ENCODE measurements around the gene TPP2.

DNA sequence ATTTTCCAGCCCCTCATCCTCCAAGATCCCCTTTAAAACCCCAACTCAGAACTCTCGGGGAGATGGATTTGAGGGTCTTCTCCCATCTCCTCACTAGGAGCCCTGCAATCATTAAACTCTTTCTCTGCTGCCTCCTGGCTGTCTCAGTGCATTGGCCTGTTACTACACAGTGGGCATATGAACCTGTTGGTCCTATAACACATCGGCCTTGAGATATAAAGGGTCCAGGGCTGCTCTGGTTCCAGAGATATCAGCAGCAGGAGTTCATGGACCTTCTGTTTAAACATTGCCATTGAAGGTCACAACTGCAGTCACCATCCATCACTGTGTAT lies 101.8 kb downstream of the TPP2 start:
- TF ChIP-seq POLR2AphosphoS5 (IDR thresholded peaks at IDR 0.05; ENCODE audit: low read depth, low read length) (no peak), POLR2A (IDR thresholded peaks at IDR 0.05; ENCODE audit: low read depth, low read length) (no peak), TAF1 (IDR thresholded peaks at IDR 0.05; ENCODE audit: borderline replicate concordance, low read depth, low read length) (no peak)

Measured in GM12892 (cell line).